ENCODE measurements around the gene KCNJ12. TPM values are rescaled to one million over a fixed set of nuclear protein-coding genes. Genes with fewer than 3 reads are reported as not detected.

KCNJ12 gene
- polyA plus RNA-seq, 3 donors = not detected

- no peak for DNase-seq
- H2AFZ ChIP-seq (ENCODE audit: insufficient read depth, low read depth, low read length, poor library complexity, severe bottlenecking) = no peak overlapping the region
- 90% methylated on average over 14 of the region's 16 CpGs for whole genome bisulfite sequencing (ENCODE audit: insufficient coverage)
- TF ChIP-seq CTCF (IDR thresholded peaks at IDR 0.05) = no peak
- H3K4me1 ChIP-seq (ENCODE audit: control insufficient read depth in 1 of 2, insufficient read depth in 2 of 2, low read length in 2 of 2) = peaks cover 0 to 11% of the 10 kb centered on the region in 2 donors
- H3K27me3 ChIP-seq (ENCODE audit: control insufficient read depth in 2 of 2, insufficient read depth in 2 of 2, low read length in 2 of 2) = peaks cover 12 to 21% of the 10 kb centered on the region in 2 donors
- Mint-ChIP-seq H3K27me3 (ENCODE audit: low read depth in 3 of 3) (peaks cover 25 to 30% (median 29%) of the 10 kb centered on the region in 3 donors), H3K36me3 (no peaks in the 10 kb centered on the region), H3K9me3 (peaks cover 0 to 10% (median 0%) of the 10 kb centered on the region in 7 donors), H3K27ac (no peak overlapping the region), H3K4me3 (no peak overlapping the region), H3K4me1 (peaks cover 9% of the 10 kb centered on the region)
- H3K27ac ChIP-seq (ENCODE audit: low read depth in 1 of 2, low read length in 2 of 2) = no peak overlapping the region
- no peaks in the 10 kb centered on the region for H3K9me3 ChIP-seq (replicated peaks in 1 of 2; ENCODE audit: control insufficient read depth in 1 of 2, insufficient read depth in 1 of 2, low read length in 2 of 2)
- H3K4me2 ChIP-seq (replicated peaks; ENCODE audit: extremely low read depth, low read length, poor library complexity, severe bottlenecking) = no peak overlapping the region
- H4K20me1 ChIP-seq (ENCODE audit: insufficient read depth, low read length) = no peaks in the 10 kb centered on the region
- H3K9ac ChIP-seq (ENCODE audit: insufficient read depth, low read length, poor library complexity, severe bottlenecking) = no peak overlapping the region
- intact Hi-C loops (cut with micrococcal nuclease) = no loop called here
- no peak overlapping the region for H3K4me3 ChIP-seq (replicated peaks in 1 of 3; ENCODE audit: low read depth in 2 of 3, low read length in 3 of 3)
- H3K36me3 ChIP-seq (replicated peaks in 1 of 2; ENCODE audit: control insufficient read depth in 1 of 2, insufficient read depth in 2 of 2, low read length in 2 of 2) = no peaks in the 10 kb centered on the region
- H3K79me2 ChIP-seq (ENCODE audit: insufficient read depth, low read length) = no peaks in the 10 kb centered on the region
These were observed 3.8 kb upstream of the KCNJ12 start for GRCh38 chr17:21372256-21372954.

- TF ChIP-seq CTCF (IDR thresholded peaks at IDR 0.05) = no peak
- 61% methylated on average over 12 of the region's 12 CpGs for WGBS (ENCODE audit: insufficient coverage)
- H3K27me3 Mint-ChIP-seq (ENCODE audit: low read depth in 3 of 3) = peaks cover 32 to 36% (median 35%) of the 10 kb centered on the region in 3 donors
- no peak overlapping the region for H3K9ac ChIP-seq (ENCODE audit: insufficient read depth, low read length, poor library complexity, severe bottlenecking)
- H3K27me3 ChIP-seq (ENCODE audit: control insufficient read depth in 2 of 2, insufficient read depth in 2 of 2, low read length in 2 of 2) = peaks cover 18 to 27% of the 10 kb centered on the region in 2 donors
- H3K4me3 ChIP-seq (replicated peaks in 1 of 3; ENCODE audit: low read depth in 2 of 3, low read length in 3 of 3) = no peak overlapping the region
- no peaks in the 10 kb centered on the region for H3K79me2 ChIP-seq (ENCODE audit: insufficient read depth, low read length)
- H3K4me1 ChIP-seq (ENCODE audit: control insufficient read depth in 1 of 2, insufficient read depth in 2 of 2, low read length in 2 of 2) = peaks cover 0 to 17% of the 10 kb centered on the region in 2 donors
- no peak overlapping the region for H3K4me2 ChIP-seq (replicated peaks; ENCODE audit: extremely low read depth, low read length, poor library complexity, severe bottlenecking)
- H2AFZ ChIP-seq (ENCODE audit: insufficient read depth, low read depth, low read length, poor library complexity, severe bottlenecking) = no peak overlapping the region
- H3K27ac ChIP-seq (ENCODE audit: low read depth in 1 of 2, low read length in 2 of 2) = no peak overlapping the region
- H3K36me3 Mint-ChIP-seq = no peaks in the 10 kb centered on the region
- intact Hi-C loops (cut with micrococcal nuclease) = no loop called here
- H3K36me3 ChIP-seq (replicated peaks in 1 of 2; ENCODE audit: control insufficient read depth in 1 of 2, insufficient read depth in 2 of 2, low read length in 2 of 2) = no peaks in the 10 kb centered on the region
- H4K20me1 ChIP-seq (ENCODE audit: insufficient read depth, low read length) = no peaks in the 10 kb centered on the region
- peaks cover 0 to 11% (median 0%) of the 10 kb centered on the region in 7 donors for H3K9me3 Mint-ChIP-seq
- H3K4me1 Mint-ChIP-seq = peaks cover 13% of the 10 kb centered on the region
- DNase-seq = no peak
- H3K4me3 Mint-ChIP-seq = no peak overlapping the region
- no peaks in the 10 kb centered on the region for H3K9me3 ChIP-seq (replicated peaks in 1 of 2; ENCODE audit: control insufficient read depth in 1 of 2, insufficient read depth in 1 of 2, low read length in 2 of 2)
- no peak overlapping the region for H3K27ac Mint-ChIP-seq
These were observed 3.1 kb upstream of the KCNJ12 start for GRCh38 chr17:21373036-21373435.

All from CD14-positive monocyte (primary cell).